CD14-positive monocyte (primary cell): ENCODE data around the gene ZNF598. TPM values are rescaled to one million over a fixed set of nuclear protein-coding genes. Genes with fewer than 3 reads are reported as not detected.

ENCODE experiments used
- DNase-seq, 3 donors: peaks; one replicate each; pipeline ENCODE4 v3.0.0-alpha.2; 2011 to 2022
- H2AFZ ChIP-seq: 2 replicates; pipeline ENCODE4 v1.6.0; 2012; ENCODE audit warnings: mild to moderate bottlenecking, low read depth, low read length, inconsistent platforms; ENCODE audit not compliant: insufficient read depth, poor library complexity, severe bottlenecking
- H3K27ac ChIP-seq, 2 donors: 1 replicate in 1 of 2; 2 replicates in 1 of 2; pipeline ENCODE4 v1.5.1; 2012 to 2013; ENCODE audit warnings: low read length in 2 of 2, control low read depth in 1 of 2, inconsistent platforms in 1 of 2, low read depth in 1 of 2, mild to moderate bottlenecking in 1 of 2
- H3K27me3 ChIP-seq, 2 donors: one replicate each; pipeline versions ENCODE4 v1.6.0 to v1.6.1; 2011 to 2013; ENCODE audit warnings: low read length in 2 of 2; ENCODE audit not compliant: control insufficient read depth in 2 of 2, insufficient read depth in 2 of 2
- H3K36me3 ChIP-seq, 2 donors: replicated peaks in 1 of 2; 1 replicate in 1 of 2; 2 replicates in 1 of 2; pipeline versions ENCODE4 v1.5.1 to v1.6.1; 2012 to 2013; ENCODE audit warnings: low read length in 2 of 2, control low read depth in 1 of 2, inconsistent platforms in 1 of 2, mild to moderate bottlenecking in 1 of 2; ENCODE audit not compliant: insufficient read depth in 2 of 2, control insufficient read depth in 1 of 2
- H3K4me1 ChIP-seq, 2 donors: 1 replicate in 1 of 2; 2 replicates in 1 of 2; pipeline versions ENCODE4 v1.5.1 to v1.6.1; 2012 to 2013; ENCODE audit warnings: low read length in 2 of 2, control low read depth in 1 of 2, inconsistent platforms in 1 of 2, mild to moderate bottlenecking in 1 of 2, moderate library complexity in 1 of 2; ENCODE audit not compliant: insufficient read depth in 2 of 2, control insufficient read depth in 1 of 2
- H3K4me2 ChIP-seq: replicated peaks from 2 replicates; pipeline ENCODE3; 2012; ENCODE audit warnings: low read length, moderate library complexity, mild to moderate bottlenecking; ENCODE audit not compliant: poor library complexity, severe bottlenecking; ENCODE audit errors: extremely low read depth
- H3K4me3 ChIP-seq, 3 experiments: fragments of 200-600 bp in 1 of 3; sonication (generic) in 1 of 3; replicated peaks in 1 of 3; 1 replicate in 2 of 3; 2 replicates in 1 of 3; pipeline ENCODE4 v1.5.1; 2011 to 2013; ENCODE audit warnings: low read length in 3 of 3, mild to moderate bottlenecking in 3 of 3, control low read depth in 2 of 3, low read depth in 2 of 3, inconsistent platforms in 1 of 3, moderate library complexity in 1 of 3
- H3K79me2 ChIP-seq: 2 replicates; pipeline ENCODE4 v1.6.0; 2012; ENCODE audit warnings: mild to moderate bottlenecking, control low read depth, inconsistent platforms, low read length, moderate library complexity; ENCODE audit not compliant: insufficient read depth
- H3K9ac ChIP-seq: 2 replicates; pipeline ENCODE4 v1.6.0; 2017; ENCODE audit warnings: low read length, mild to moderate bottlenecking; ENCODE audit not compliant: insufficient read depth, poor library complexity, severe bottlenecking
- H3K9me3 ChIP-seq, 2 donors: replicated peaks in 1 of 2; 1 replicate in 1 of 2; 2 replicates in 1 of 2; pipeline versions ENCODE4 v1.5.1 to v1.6.1; 2012 to 2013; ENCODE audit warnings: low read length in 2 of 2, control low read depth in 1 of 2; ENCODE audit not compliant: control insufficient read depth in 1 of 2, insufficient read depth in 1 of 2
- H4K20me1 ChIP-seq: 2 replicates; pipeline ENCODE4 v1.6.0; 2012; ENCODE audit warnings: mild to moderate bottlenecking, low read length, control low read depth, moderate library complexity; ENCODE audit not compliant: insufficient read depth
- H3K27ac Mint-ChIP-seq, 7 donors: one replicate each; pipeline ENCODE4 v1.8.0; 2020; ENCODE audit warnings: mild to moderate bottlenecking in 7 of 7, mixed read lengths in 7 of 7, moderate library complexity in 6 of 7, inconsistent platforms in 2 of 7
- H3K27me3 Mint-ChIP-seq, 3 donors: one replicate each; pipeline ENCODE4 v1.8.0; 2021 to 2022; ENCODE audit warnings: low read depth in 3 of 3, mild to moderate bottlenecking in 3 of 3, mixed read lengths in 3 of 3, moderate library complexity in 3 of 3, inconsistent platforms in 1 of 3
- H3K36me3 Mint-ChIP-seq, 2 donors: one replicate each; pipeline ENCODE4 v1.8.0; 2020; ENCODE audit warnings: mixed read lengths in 2 of 2, inconsistent platforms in 1 of 2, mild to moderate bottlenecking in 1 of 2
- H3K4me1 Mint-ChIP-seq: one replicate; pipeline ENCODE4 v1.8.0; 2020; ENCODE audit warnings: mild to moderate bottlenecking, mixed read lengths
- H3K4me3 Mint-ChIP-seq, 2 donors: one replicate each; pipeline ENCODE4 v1.8.0; 2020; ENCODE audit warnings: mild to moderate bottlenecking in 2 of 2, mixed read lengths in 2 of 2, moderate library complexity in 1 of 2
- H3K9me3 Mint-ChIP-seq, 7 donors: one replicate each; pipeline ENCODE4 v1.8.0; 2020 to 2022; ENCODE audit warnings: mixed read lengths in 7 of 7, mild to moderate bottlenecking in 6 of 7, moderate library complexity in 6 of 7, inconsistent platforms in 2 of 7
- WGBS: methylation state at CpG from one replicate; pipeline ENCODE4 v1.1.5; 2013; ENCODE audit warnings: missing lambda C conversion rate; ENCODE audit not compliant: insufficient coverage; 5-methylcytosine and 5-hydroxymethylcytosine counted together
- intact Hi-C, 2 donors: fragments of 100-400 bp; cut with micrococcal nuclease; formaldehyde crosslinking; loops; one replicate each; pipeline versions ENCODE4 v1.15.0 to v1.15.1; 2023
- polyA plus RNA-seq, 3 donors: library from polyadenylated mRNA; depleted of rRNA in 1 of 3; unstranded in 2 of 3; stranded (reverse) in 1 of 3; fragments of 300-500 nt in 2 of 3; fragments of >200 nt in 1 of 3; fragmentation: Illumina TruSeq in 2 of 3; gene quantifications; 1 replicate in 2 of 3; 2 replicates in 1 of 3; pipeline ENCODE4 v1.2.3, GENCODE V29; 2012 to 2021
- TF ChIP-seq, protein P1 (sequence below): fragments of 200-600 bp; IDR thresholded peaks from one replicate; pipeline ENCODE4 v1.8.0; 2022; ENCODE audit warnings: antibody characterized with exemption, mild to moderate bottlenecking

ZNF598 gene
- polyA plus RNA-seq, 3 donors: 1.4 to 42.1 (median 1.5) TPM

- intact Hi-C loops: no loop called here
- H3K9me3 ChIP-seq: no peaks in the 10 kb centered on the region
- Mint-ChIP-seq H3K9me3 (peaks cover 0 to 2% (median 0%) of the 10 kb centered on the region in 7 donors), H3K4me3 (peak within 1 kb of the TSS; percentile 89 to 92), H3K27me3 (peaks cover 0 to 2% (median 0%) of the 10 kb centered on the region in 3 donors), H3K36me3 (peaks cover 20 to 25% of the 10 kb centered on the region in 2 donors), H3K4me1 (peaks cover 31% of the 10 kb centered on the region), H3K27ac (peak within 1 kb of the TSS; percentile 93 to 97 (median 95))
- H3K27me3 ChIP-seq: no peaks in the 10 kb centered on the region
- peak within 1 kb of the TSS; percentile 95 for H3K9ac ChIP-seq
- TF ChIP-seq, protein P1, sequence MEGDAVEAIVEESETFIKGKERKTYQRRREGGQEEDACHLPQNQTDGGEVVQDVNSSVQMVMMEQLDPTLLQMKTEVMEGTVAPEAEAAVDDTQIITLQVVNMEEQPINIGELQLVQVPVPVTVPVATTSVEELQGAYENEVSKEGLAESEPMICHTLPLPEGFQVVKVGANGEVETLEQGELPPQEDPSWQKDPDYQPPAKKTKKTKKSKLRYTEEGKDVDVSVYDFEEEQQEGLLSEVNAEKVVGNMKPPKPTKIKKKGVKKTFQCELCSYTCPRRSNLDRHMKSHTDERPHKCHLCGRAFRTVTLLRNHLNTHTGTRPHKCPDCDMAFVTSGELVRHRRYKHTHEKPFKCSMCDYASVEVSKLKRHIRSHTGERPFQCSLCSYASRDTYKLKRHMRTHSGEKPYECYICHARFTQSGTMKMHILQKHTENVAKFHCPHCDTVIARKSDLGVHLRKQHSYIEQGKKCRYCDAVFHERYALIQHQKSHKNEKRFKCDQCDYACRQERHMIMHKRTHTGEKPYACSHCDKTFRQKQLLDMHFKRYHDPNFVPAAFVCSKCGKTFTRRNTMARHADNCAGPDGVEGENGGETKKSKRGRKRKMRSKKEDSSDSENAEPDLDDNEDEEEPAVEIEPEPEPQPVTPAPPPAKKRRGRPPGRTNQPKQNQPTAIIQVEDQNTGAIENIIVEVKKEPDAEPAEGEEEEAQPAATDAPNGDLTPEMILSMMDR: no peak
- H4K20me1 ChIP-seq: peaks cover 27% of the 10 kb centered on the region
- peak within 1 kb of the TSS; percentile 93 for H3K27ac ChIP-seq
- no peak within 1 kb of the TSS for H2AFZ ChIP-seq
- H3K4me2 ChIP-seq: peak within 1 kb of the TSS; percentile 84
- peaks cover 36% of the 10 kb centered on the region for H3K79me2 ChIP-seq
- WGBS: 97% methylated on average over 6 of the region's 6 CpGs
- DNase-seq: no peak
- H3K4me1 ChIP-seq: peaks cover 27 to 33% of the 10 kb centered on the region in 2 donors
- H3K36me3 ChIP-seq: peaks cover 16 to 17% of the 10 kb centered on the region in 2 donors
- H3K4me3 ChIP-seq: peak within 1 kb of the TSS in 2 of 3 experiments; percentile 82 to 91
These were observed 43.2 kb downstream of the ZNF598 start, which contains the start of gene RNF151 for GRCh38 chr16:1966460-1966859. RNF151 (plus strand) TSS chr16:1966856; CDS start chr16:1966882, 26 bp downstream.

DNA sequence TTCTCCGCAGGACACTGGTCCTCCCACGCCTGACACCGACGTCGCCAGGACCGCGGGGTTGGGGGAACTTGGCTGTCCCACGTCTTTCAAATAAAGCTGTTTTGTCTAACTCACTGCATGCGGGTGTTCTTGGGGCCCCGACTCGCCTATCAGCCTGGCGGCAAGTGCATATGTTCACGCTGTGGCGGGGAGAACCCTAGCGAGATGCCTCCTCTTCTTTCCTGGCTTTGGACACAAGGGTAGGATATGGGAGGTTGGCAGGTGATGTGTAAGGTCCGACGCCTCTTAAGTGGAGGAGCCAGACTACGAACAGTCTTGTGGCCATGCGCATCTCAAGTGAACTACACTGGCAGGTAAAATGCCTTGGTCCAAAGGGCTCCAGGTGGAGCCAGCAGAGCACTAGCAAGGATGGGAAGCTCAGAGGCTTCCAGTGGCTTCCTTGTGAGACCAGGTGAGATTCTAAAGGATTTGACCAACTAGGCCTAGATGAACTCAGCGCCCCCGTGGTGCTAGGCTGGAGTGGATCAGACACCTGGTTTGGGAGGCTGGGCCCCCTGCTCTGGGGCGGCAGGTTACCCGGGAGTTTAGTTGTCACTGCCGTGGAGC lies 44.1 kb downstream of the ZNF598 start:
- H3K27ac ChIP-seq: peak overlapping the region; percentile 93
- H3K4me3 Mint-ChIP-seq: peak overlapping the region; percentile 89 to 92
- 30% methylated on average over 21 of the region's 24 CpGs for whole genome bisulfite sequencing
- peak overlapping the region; percentile 84 for H3K4me2 ChIP-seq
- TF ChIP-seq, protein P1: no peak
- peaks cover 40% of the 10 kb centered on the region for H3K79me2 ChIP-seq
- no peaks in the 10 kb centered on the region for H3K27me3 ChIP-seq
- peak overlapping the region; percentile 93 to 97 (median 95) for H3K27ac Mint-ChIP-seq
- H3K9me3 Mint-ChIP-seq: peaks cover 0 to 2% (median 0%) of the 10 kb centered on the region in 7 donors
- H3K36me3 Mint-ChIP-seq: peaks cover 24 to 30% of the 10 kb centered on the region in 2 donors
- H3K9me3 ChIP-seq: no peaks in the 10 kb centered on the region
- peak overlapping the region; percentile 55 to 91 (median 82) for H3K4me3 ChIP-seq
- no peak for DNase-seq
- intact Hi-C loops: no loop called here
- H3K4me1 Mint-ChIP-seq: peaks cover 32% of the 10 kb centered on the region
- peak overlapping the region; percentile 95 for H3K9ac ChIP-seq
- H2AFZ ChIP-seq: peak overlapping the region; percentile 75
- H3K27me3 Mint-ChIP-seq: peaks cover 0 to 2% (median 0%) of the 10 kb centered on the region in 3 donors
- H4K20me1 ChIP-seq: peaks cover 33% of the 10 kb centered on the region
- H3K4me1 ChIP-seq: peaks cover 26 to 33% of the 10 kb centered on the region in 2 donors
- peaks cover 21% of the 10 kb centered on the region in 2 donors for H3K36me3 ChIP-seq
